WTC11 (cell line): Measurements from ENCODE around the gene LCP1. TPM values are rescaled to one million over a fixed set of nuclear protein-coding genes. Genes with fewer than 3 reads are reported as not detected.
A peak's percentile ranks its signal among the peaks of the same experiment; 100 is the strongest.

Source experiments
- ATAC-seq: fragments of 200-7000 bp; cut with Tn5 transposase; 2 replicates; pipeline ENCODE4 v1.10.0; 2021; ENCODE audit warnings: mild to moderate bottlenecking, moderate library complexity
- CTCF ChIA-PET: fragments of 300-600 bp; sonication (Branson Sonifier 250); formaldehyde crosslinking; loops from one replicate; lab custom pipeline; 2021; ENCODE audit warnings: antibody characterized with exemption; lab: Charles Lee
- POLR2A ChIA-PET: fragments of 350-600 bp; sonication (Branson Sonifier 250); formaldehyde crosslinking; loops from one replicate; lab custom pipeline; 2021; ENCODE audit warnings: antibody characterized with exemption; lab: Charles Lee
- DNase-seq: peaks from one replicate; pipeline ENCODE4 v3.0.0; 2021; ENCODE audit warnings: low spot score
- H3K27ac Mint-ChIP-seq: 2 replicates; pipeline ENCODE4 v1.8.0; 2021; ENCODE audit warnings: mixed read lengths
- H3K27me3 Mint-ChIP-seq: 2 replicates; pipeline ENCODE4 v1.8.0; 2021; ENCODE audit warnings: low read depth, mild to moderate bottlenecking, moderate library complexity, mixed read lengths
- H3K36me3 Mint-ChIP-seq: 2 replicates; pipeline ENCODE4 v1.8.0; 2021; ENCODE audit warnings: mixed read lengths
- H3K4me1 Mint-ChIP-seq: 2 replicates; pipeline ENCODE4 v1.8.0; 2022; ENCODE audit warnings: mixed read lengths
- H3K4me3 Mint-ChIP-seq: 2 replicates; pipeline ENCODE4 v1.8.0; 2021; ENCODE audit warnings: mild to moderate bottlenecking, moderate library complexity, mixed read lengths
- H3K9me3 Mint-ChIP-seq: 2 replicates; pipeline ENCODE4 v1.8.0; 2021; ENCODE audit warnings: mixed read lengths
- CREB1 ChIP-seq: sonication (generic); formaldehyde crosslinking; IDR thresholded peaks from 2 replicates; pipeline ENCODE4 v1.8.0; 2023; ENCODE audit warnings: mild to moderate bottlenecking, missing genetic modification reagents
- ESRRA ChIP-seq: sonication (generic); formaldehyde crosslinking; IDR thresholded peaks from 2 replicates; pipeline ENCODE4 v1.8.1; 2022; ENCODE audit warnings: mild to moderate bottlenecking, missing genetic modification reagents, borderline replicate concordance
- FOXJ3 ChIP-seq: sonication (generic); formaldehyde crosslinking; IDR thresholded peaks from 2 replicates; pipeline ENCODE4 v1.9.0; 2021; ENCODE audit warnings: missing genetic modification reagents, mild to moderate bottlenecking, borderline replicate concordance
- FOXP1 ChIP-seq: sonication (generic); formaldehyde crosslinking; IDR thresholded peaks from 2 replicates; pipeline ENCODE4 v1.8.0; 2022; ENCODE audit warnings: missing genetic modification reagents, mild to moderate bottlenecking, moderate library complexity, borderline replicate concordance
- GTF2I ChIP-seq: fragments of 250-450 bp; sonication (Bioruptor Pico); conservative IDR thresholded peaks from 2 replicates; pipeline ENCODE4 v1.4.0; 2021; ENCODE audit warnings: mild to moderate bottlenecking
- HMGA2 ChIP-seq: fragments of 250-450 bp; sonication (Bioruptor Pico); IDR thresholded peaks from 2 replicates; pipeline ENCODE4 v1.4.0; 2021; ENCODE audit warnings: mild to moderate bottlenecking, moderate library complexity
- JAZF1 ChIP-seq: fragments of 250-450 bp; sonication (Bioruptor Pico); IDR thresholded peaks from 2 replicates; pipeline ENCODE4 v1.9.0; 2021; ENCODE audit warnings: moderate library complexity, mild to moderate bottlenecking, inconsistent platforms
- NR1H2 ChIP-seq: sonication (generic); formaldehyde crosslinking; IDR thresholded peaks from 2 replicates; pipeline ENCODE4 v1.9.0; 2021; ENCODE audit warnings: mild to moderate bottlenecking, moderate library complexity, missing genetic modification reagents
- TCF7 ChIP-seq: sonication (generic); formaldehyde crosslinking; IDR thresholded peaks from 2 replicates; pipeline ENCODE4 v1.8.0; 2022; ENCODE audit warnings: mild to moderate bottlenecking, low read depth, missing genetic modification reagents, moderate library complexity
- ZBTB21 ChIP-seq: sonication (generic); formaldehyde crosslinking; IDR thresholded peaks from 2 replicates; pipeline ENCODE4 v1.8.1; 2023; ENCODE audit warnings: mild to moderate bottlenecking, missing genetic modification reagents, borderline replicate concordance
- ZNF396 ChIP-seq: fragments of 250-450 bp; sonication (Bioruptor Pico); IDR thresholded peaks from 2 replicates; pipeline ENCODE4 v1.8.0; 2021; ENCODE audit warnings: mild to moderate bottlenecking, moderate library complexity, borderline replicate concordance
- ZNF416 ChIP-seq: fragments of 250-450 bp; sonication (Bioruptor Pico); IDR thresholded peaks from 2 replicates; pipeline ENCODE4 v1.9.0; 2021; ENCODE audit warnings: mild to moderate bottlenecking, inconsistent platforms
- ZNF532 ChIP-seq: fragments of 250-450 bp; sonication (Bioruptor Pico); IDR thresholded peaks from 2 replicates; pipeline ENCODE4 v1.9.0; 2021; ENCODE audit warnings: mild to moderate bottlenecking, borderline replicate concordance
- total RNA-seq: library from RNA; stranded (reverse); gene quantifications from 3 replicates; pipeline ENCODE4 v1.2.3, GENCODE V29; 2021
- TF ChIP-seq, protein P1 (sequence below): sonication (generic); formaldehyde crosslinking; conservative IDR thresholded peaks from 2 replicates; pipeline ENCODE4 v1.8.1; 2023; ENCODE audit warnings: mild to moderate bottlenecking, low read depth, missing genetic modification reagents, moderate library complexity
- TF ChIP-seq, protein P2 (sequence below): fragments of 250-450 bp; sonication (Bioruptor Pico); IDR thresholded peaks from 2 replicates; pipeline ENCODE4 v2.1.2; 2022; ENCODE audit warnings: mild to moderate bottlenecking, moderate library complexity
- TF ChIP-seq, protein P3 (sequence below): fragments of 200-600 bp; IDR thresholded peaks from 2 replicates; pipeline ENCODE4 v1.8.0; 2022; ENCODE audit warnings: antibody characterized with exemption

Gene LCP1
- total RNA-seq, 1 experiment from 2014 or later: 3.2 TPM

- H3K27ac Mint-ChIP-seq: no peak overlapping the region
- peaks cover 11% of the 10 kb centered on the region for H3K9me3 Mint-ChIP-seq
- TF ChIP-seq, protein P1, sequence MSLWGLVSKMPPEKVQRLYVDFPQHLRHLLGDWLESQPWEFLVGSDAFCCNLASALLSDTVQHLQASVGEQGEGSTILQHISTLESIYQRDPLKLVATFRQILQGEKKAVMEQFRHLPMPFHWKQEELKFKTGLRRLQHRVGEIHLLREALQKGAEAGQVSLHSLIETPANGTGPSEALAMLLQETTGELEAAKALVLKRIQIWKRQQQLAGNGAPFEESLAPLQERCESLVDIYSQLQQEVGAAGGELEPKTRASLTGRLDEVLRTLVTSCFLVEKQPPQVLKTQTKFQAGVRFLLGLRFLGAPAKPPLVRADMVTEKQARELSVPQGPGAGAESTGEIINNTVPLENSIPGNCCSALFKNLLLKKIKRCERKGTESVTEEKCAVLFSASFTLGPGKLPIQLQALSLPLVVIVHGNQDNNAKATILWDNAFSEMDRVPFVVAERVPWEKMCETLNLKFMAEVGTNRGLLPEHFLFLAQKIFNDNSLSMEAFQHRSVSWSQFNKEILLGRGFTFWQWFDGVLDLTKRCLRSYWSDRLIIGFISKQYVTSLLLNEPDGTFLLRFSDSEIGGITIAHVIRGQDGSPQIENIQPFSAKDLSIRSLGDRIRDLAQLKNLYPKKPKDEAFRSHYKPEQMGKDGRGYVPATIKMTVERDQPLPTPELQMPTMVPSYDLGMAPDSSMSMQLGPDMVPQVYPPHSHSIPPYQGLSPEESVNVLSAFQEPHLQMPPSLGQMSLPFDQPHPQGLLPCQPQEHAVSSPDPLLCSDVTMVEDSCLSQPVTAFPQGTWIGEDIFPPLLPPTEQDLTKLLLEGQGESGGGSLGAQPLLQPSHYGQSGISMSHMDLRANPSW: no peak
- TF ChIP-seq JAZF1 (CRISPR knock-in tag): no peak
- no peak for TF ChIP-seq FOXJ3 (CRISPR knock-in tag)
- no peaks in the 10 kb centered on the region for H3K27me3 Mint-ChIP-seq
- peaks cover 5% of the 10 kb centered on the region for H3K4me1 Mint-ChIP-seq
- H3K36me3 Mint-ChIP-seq: no peaks in the 10 kb centered on the region
- ATAC-seq (no peak), DNase-seq (no peak)
- POLR2A ChIA-PET: no interaction called here
- no peak overlapping the region for H3K4me3 Mint-ChIP-seq
- CTCF ChIA-PET: no interaction called here
These were observed 67.4 kb downstream of the LCP1 start for GRCh38 chr13:46114613-46115012.

DNA sequence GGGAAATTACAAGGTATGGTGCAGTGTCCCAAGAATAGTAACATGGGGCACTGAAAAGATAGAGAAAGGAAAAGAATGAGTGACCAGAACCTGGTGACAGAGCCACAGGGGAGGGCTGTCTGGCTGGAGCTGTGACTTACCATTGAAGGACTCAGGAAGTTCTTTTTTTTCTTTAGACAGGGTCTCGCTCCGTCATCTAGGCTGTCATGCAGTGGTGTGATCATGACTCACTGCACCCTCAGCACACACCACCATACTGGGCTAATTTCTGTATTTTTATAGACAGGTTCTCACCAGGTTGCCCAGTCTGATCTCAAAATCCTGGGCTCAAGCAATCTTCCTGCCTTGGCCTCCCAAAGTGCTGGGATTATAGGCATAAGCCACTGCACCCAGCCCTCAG is 68.4 kb downstream of the LCP1 start:
- no peaks in the 10 kb centered on the region for H3K4me1 Mint-ChIP-seq
- peaks cover 5% of the 10 kb centered on the region; the same call in 1 of the 2 replicates for H3K9me3 Mint-ChIP-seq
- no peak for ATAC-seq
- H3K27me3 Mint-ChIP-seq: no peaks in the 10 kb centered on the region
- H3K27ac Mint-ChIP-seq: no peak overlapping the region
- TF ChIP-seq ZNF416 (CRISPR knock-in tag) (no peak), FOXP1 (CRISPR knock-in tag) (no peak), GTF2I (CRISPR knock-in tag) (no peak), HMGA2 (no peak)
- TF ChIP-seq, all 79 proteins: peak for 0
- H3K36me3 Mint-ChIP-seq: no peaks in the 10 kb centered on the region
- DNase-seq: no peak
- ChIA-PET POLR2A (no interaction called here), CTCF (interaction anchor here (2.1 kb wide), 1 partner anchor 13 kb away, joined by 5 read pairs; no protein-coding TSS in a partner anchor)
- H3K4me3 Mint-ChIP-seq: no peak overlapping the region

GRCh38 chr13:46111151-46111550 is 70.8 kb downstream of the LCP1 start:
- POLR2A ChIA-PET: no interaction called here
- H3K36me3 Mint-ChIP-seq: no peaks in the 10 kb centered on the region
- H3K4me1 Mint-ChIP-seq: peaks cover 5% of the 10 kb centered on the region
- TF ChIP-seq HMGA2: peak; percentile 95
- TF ChIP-seq, protein P2, sequence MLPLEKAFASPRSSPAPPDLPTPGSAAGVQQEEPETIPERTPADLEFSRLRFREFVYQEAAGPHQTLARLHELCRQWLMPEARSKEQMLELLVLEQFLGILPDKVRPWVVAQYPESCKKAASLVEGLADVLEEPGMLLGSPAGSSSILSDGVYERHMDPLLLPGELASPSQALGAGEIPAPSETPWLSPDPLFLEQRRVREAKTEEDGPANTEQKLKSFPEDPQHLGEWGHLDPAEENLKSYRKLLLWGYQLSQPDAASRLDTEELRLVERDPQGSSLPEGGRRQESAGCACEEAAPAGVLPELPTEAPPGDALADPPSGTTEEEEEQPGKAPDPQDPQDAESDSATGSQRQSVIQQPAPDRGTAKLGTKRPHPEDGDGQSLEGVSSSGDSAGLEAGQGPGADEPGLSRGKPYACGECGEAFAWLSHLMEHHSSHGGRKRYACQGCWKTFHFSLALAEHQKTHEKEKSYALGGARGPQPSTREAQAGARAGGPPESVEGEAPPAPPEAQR (CRISPR knock-in tag): no peak
- TF ChIP-seq, all 79 proteins: peak for 1
- H3K27ac Mint-ChIP-seq: no peak overlapping the region
- no peak overlapping the region for H3K4me3 Mint-ChIP-seq
- ATAC-seq (no peak), DNase-seq (no peak)
- no peaks in the 10 kb centered on the region for H3K27me3 Mint-ChIP-seq
- H3K9me3 Mint-ChIP-seq: no peaks in the 10 kb centered on the region
- CTCF ChIA-PET: no interaction called here

- Mint-ChIP-seq H3K27ac (no peak overlapping the region), H3K4me3 (no peak overlapping the region), H3K36me3 (no peaks in the 10 kb centered on the region), H3K9me3 (no peaks in the 10 kb centered on the region), H3K4me1 (peaks cover 5% of the 10 kb centered on the region), H3K27me3 (no peaks in the 10 kb centered on the region)
- CTCF ChIA-PET: interaction anchor here (1.1 kb wide), 1 partner anchor 17 kb away, joined by 5 read pairs; no protein-coding TSS in a partner anchor
- no peak for DNase-seq
- peak; percentile 24; the same call in 1 of the 2 replicates for ATAC-seq
- POLR2A ChIA-PET: no interaction called here
- TF ChIP-seq ZBTB21 (CRISPR knock-in tag): no peak
- no peak for TF ChIP-seq CREB1 (CRISPR knock-in tag)
- no peak for TF ChIP-seq ZNF396 (CRISPR knock-in tag)
- TF ChIP-seq, protein P2 (CRISPR knock-in tag): no peak
- no peak for TF ChIP-seq NR1H2 (CRISPR knock-in tag)
- no peak for TF ChIP-seq TCF7 (CRISPR knock-in tag)
- no peak for TF ChIP-seq ZNF532 (CRISPR knock-in tag)
- TF ChIP-seq ESRRA: no peak
- no peak for TF ChIP-seq JAZF1 (CRISPR knock-in tag)
- TF ChIP-seq, protein P3, sequence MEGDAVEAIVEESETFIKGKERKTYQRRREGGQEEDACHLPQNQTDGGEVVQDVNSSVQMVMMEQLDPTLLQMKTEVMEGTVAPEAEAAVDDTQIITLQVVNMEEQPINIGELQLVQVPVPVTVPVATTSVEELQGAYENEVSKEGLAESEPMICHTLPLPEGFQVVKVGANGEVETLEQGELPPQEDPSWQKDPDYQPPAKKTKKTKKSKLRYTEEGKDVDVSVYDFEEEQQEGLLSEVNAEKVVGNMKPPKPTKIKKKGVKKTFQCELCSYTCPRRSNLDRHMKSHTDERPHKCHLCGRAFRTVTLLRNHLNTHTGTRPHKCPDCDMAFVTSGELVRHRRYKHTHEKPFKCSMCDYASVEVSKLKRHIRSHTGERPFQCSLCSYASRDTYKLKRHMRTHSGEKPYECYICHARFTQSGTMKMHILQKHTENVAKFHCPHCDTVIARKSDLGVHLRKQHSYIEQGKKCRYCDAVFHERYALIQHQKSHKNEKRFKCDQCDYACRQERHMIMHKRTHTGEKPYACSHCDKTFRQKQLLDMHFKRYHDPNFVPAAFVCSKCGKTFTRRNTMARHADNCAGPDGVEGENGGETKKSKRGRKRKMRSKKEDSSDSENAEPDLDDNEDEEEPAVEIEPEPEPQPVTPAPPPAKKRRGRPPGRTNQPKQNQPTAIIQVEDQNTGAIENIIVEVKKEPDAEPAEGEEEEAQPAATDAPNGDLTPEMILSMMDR: no peak
These were observed 72.5 kb downstream of the LCP1 start for GRCh38 chr13:46109451-46109850.
